Measurements from ENCODE around the gene ACTN4. TPM values are rescaled to one million over a fixed set of nuclear protein-coding genes. Genes with fewer than 3 reads are reported as not detected.

ACTN4 gene
- total and polyA plus RNA-seq, 2 donors (not counting 1 experiment from before 2014, with no cell fraction given) = 127 to 683 TPM

- H3K4me3 ChIP-seq (replicated peaks in 1 of 4; ENCODE audit: control extremely low read depth in 1 of 4, insufficient read depth in 1 of 4, low read depth in 3 of 4, low read length in 4 of 4) = peak overlapping the region in 3 of 4 experiments; percentile 0 to 11 (median 2)
- no peaks in the 10 kb centered on the region for H3K27me3 ChIP-seq (ENCODE audit: control insufficient read depth, insufficient read depth, low read length)
- no peak overlapping the region for H3K9ac ChIP-seq (ENCODE audit: insufficient read depth, low read length)
- peak; percentile 57 to 71 for DNase-seq (ENCODE audit: low read depth in 2 of 2)
- H3K79me2 ChIP-seq (ENCODE audit: control insufficient read depth, insufficient read depth, low read length) = peaks cover 95% of the 10 kb centered on the region
- no peaks in the 10 kb centered on the region for H4K20me1 ChIP-seq (ENCODE audit: control insufficient read depth, extremely low read depth, insufficient read depth, low read length)
- TF ChIP-seq EZH2 (IDR thresholded peaks at IDR 0.05; ENCODE audit: low read length, missing control alignments) = no peak
- TF ChIP-seq CTCF (conservative IDR thresholded peaks at IDR 0.05 in 1 of 2, IDR thresholded peaks at IDR 0.05 in 1 of 2; ENCODE audit: low read depth in 1 of 2, low read length in 2 of 2) = no peak
- H2AFZ ChIP-seq (ENCODE audit: low read length) = no peak overlapping the region
- H3K4me1 ChIP-seq (ENCODE audit: control insufficient read depth, extremely low read depth, insufficient read depth, low read length) = peaks cover 51% of the 10 kb centered on the region
- H3K27ac ChIP-seq (ENCODE audit: insufficient read depth, low read length) = peak overlapping the region; percentile 88
- no peaks in the 10 kb centered on the region for H3K36me3 ChIP-seq (ENCODE audit: control insufficient read depth, insufficient read depth, low read length)
- peak overlapping the region; percentile 54 for H3K4me2 ChIP-seq (ENCODE audit: extremely low read depth, insufficient read depth, low read length)
- no peaks in the 10 kb centered on the region for H3K9me3 ChIP-seq (ENCODE audit: control insufficient read depth, insufficient read depth, low read depth, low read length)
These were observed 5.7 kb downstream of the ACTN4 start for GRCh38 chr19:38653028-38653571.

- Histone ChIP-seq H3K79me2 (ENCODE audit: control insufficient read depth, insufficient read depth, low read length) (peaks cover 84% of the 10 kb centered on the region), H3K36me3 (ENCODE audit: control insufficient read depth, insufficient read depth, low read length) (no peaks in the 10 kb centered on the region), H4K20me1 (ENCODE audit: control insufficient read depth, extremely low read depth, insufficient read depth, low read length) (no peaks in the 10 kb centered on the region), H2AFZ (ENCODE audit: low read length) (no peak overlapping the region), H3K9ac (ENCODE audit: insufficient read depth, low read length) (no peak overlapping the region), H3K4me2 (ENCODE audit: extremely low read depth, insufficient read depth, low read length) (peak overlapping the region; percentile 49), H3K9me3 (ENCODE audit: control insufficient read depth, insufficient read depth, low read depth, low read length) (no peaks in the 10 kb centered on the region), H3K27me3 (ENCODE audit: control insufficient read depth, insufficient read depth, low read length) (no peaks in the 10 kb centered on the region), H3K4me3 (replicated peaks in 1 of 4; ENCODE audit: control extremely low read depth in 1 of 4, insufficient read depth in 1 of 4, low read depth in 3 of 4, low read length in 4 of 4) (no peak overlapping the region), H3K4me1 (ENCODE audit: control insufficient read depth, extremely low read depth, insufficient read depth, low read length) (peaks cover 55% of the 10 kb centered on the region), H3K27ac (ENCODE audit: insufficient read depth, low read length) (peak overlapping the region; percentile 88)
- TF ChIP-seq EZH2 (IDR thresholded peaks at IDR 0.05; ENCODE audit: low read length, missing control alignments) (no peak), CTCF (conservative IDR thresholded peaks at IDR 0.05 in 1 of 2, IDR thresholded peaks at IDR 0.05 in 1 of 2; ENCODE audit: low read depth in 1 of 2, low read length in 2 of 2) (no peak)
- peak; percentile 52 to 67 for DNase-seq (ENCODE audit: low read depth in 2 of 2)
These were observed 7.2 kb downstream of the ACTN4 start for GRCh38 chr19:38654628-38655055.

GRCh38 chr19:38655148-38655824, 7.8 kb downstream of the ACTN4 start:
- Histone ChIP-seq H3K79me2 (ENCODE audit: control insufficient read depth, insufficient read depth, low read length) (peaks cover 83% of the 10 kb centered on the region), H3K9ac (ENCODE audit: insufficient read depth, low read length) (no peak overlapping the region), H3K36me3 (ENCODE audit: control insufficient read depth, insufficient read depth, low read length) (no peaks in the 10 kb centered on the region), H3K4me1 (ENCODE audit: control insufficient read depth, extremely low read depth, insufficient read depth, low read length) (peaks cover 58% of the 10 kb centered on the region), H3K27me3 (ENCODE audit: control insufficient read depth, insufficient read depth, low read length) (no peaks in the 10 kb centered on the region), H3K9me3 (ENCODE audit: control insufficient read depth, insufficient read depth, low read depth, low read length) (no peaks in the 10 kb centered on the region), H3K4me3 (replicated peaks in 1 of 4; ENCODE audit: control extremely low read depth in 1 of 4, insufficient read depth in 1 of 4, low read depth in 3 of 4, low read length in 4 of 4) (no peak overlapping the region), H3K27ac (ENCODE audit: insufficient read depth, low read length) (peak overlapping the region; percentile 88), H2AFZ (ENCODE audit: low read length) (no peak overlapping the region), H3K4me2 (ENCODE audit: extremely low read depth, insufficient read depth, low read length) (peak overlapping the region; percentile 49), H4K20me1 (ENCODE audit: control insufficient read depth, extremely low read depth, insufficient read depth, low read length) (no peaks in the 10 kb centered on the region)
- peak in 1 of 2 donors; percentile 66 for DNase-seq (ENCODE audit: low read depth in 2 of 2)
- TF ChIP-seq EZH2 (IDR thresholded peaks at IDR 0.05; ENCODE audit: low read length, missing control alignments) = no peak
- TF ChIP-seq CTCF (conservative IDR thresholded peaks at IDR 0.05 in 1 of 2, IDR thresholded peaks at IDR 0.05 in 1 of 2; ENCODE audit: low read depth in 1 of 2, low read length in 2 of 2) = no peak

Data from fibroblast of lung (primary cell).